Trophoblast cell (in vitro differentiated cells and primary cell): Measurements from ENCODE around the gene MICOS13.

Experiments
- DNase-seq, 2 donors: peaks; one replicate each; pipeline ENCODE4 v3.0.0-alpha.2; 2016
- H2AFZ ChIP-seq: 2 replicates; pipeline ENCODE4 v1.6.1; 2013; ENCODE audit warnings: low read length, moderate library complexity, mild to moderate bottlenecking; ENCODE audit not compliant: insufficient read depth, poor library complexity
- H2AK5ac ChIP-seq: 2 replicates; pipeline ENCODE4 v1.6.1; 2013; ENCODE audit warnings: mild to moderate bottlenecking, low read length
- H2BK120ac ChIP-seq: 2 replicates; pipeline ENCODE4 v1.6.1; 2013; ENCODE audit warnings: low read length, mild to moderate bottlenecking, moderate library complexity; ENCODE audit not compliant: insufficient read depth, poor library complexity
- H2BK12ac ChIP-seq: 2 replicates; pipeline ENCODE4 v1.6.1; 2013; ENCODE audit warnings: mild to moderate bottlenecking, low read length, moderate library complexity
- H2BK5ac ChIP-seq: 2 replicates; pipeline ENCODE4 v1.6.1; 2013; ENCODE audit warnings: low read length, low read depth, moderate library complexity, mild to moderate bottlenecking; ENCODE audit not compliant: poor library complexity
- H3K14ac ChIP-seq: 2 replicates; pipeline ENCODE4 v1.6.1; 2013; ENCODE audit warnings: mild to moderate bottlenecking, low read length
- H3K18ac ChIP-seq: 2 replicates; pipeline ENCODE4 v1.6.1; 2013; ENCODE audit warnings: mild to moderate bottlenecking, low read length
- H3K23ac ChIP-seq: 2 replicates; pipeline ENCODE4 v1.6.1; 2013; ENCODE audit warnings: low read length
- H3K27ac ChIP-seq: 2 replicates; pipeline ENCODE4 v1.5.1; 2013; ENCODE audit warnings: low read depth, mild to moderate bottlenecking, inconsistent platforms, low read length, moderate library complexity
- H3K27me3 ChIP-seq: 2 replicates; pipeline ENCODE4 v1.6.1; 2013; ENCODE audit warnings: inconsistent platforms, mild to moderate bottlenecking, low read length, moderate library complexity; ENCODE audit not compliant: insufficient read depth
- H3K36me3 ChIP-seq, 2 experiments: 1 replicate in 1 of 2; 2 replicates in 1 of 2; pipeline ENCODE4 v1.6.1; 2013; ENCODE audit warnings: low read length in 2 of 2, mild to moderate bottlenecking in 2 of 2, moderate library complexity in 1 of 2; ENCODE audit not compliant: insufficient read depth in 2 of 2, control insufficient read depth in 1 of 2
- H3K4ac ChIP-seq: 2 replicates; pipeline ENCODE4 v1.6.1; 2013; ENCODE audit warnings: low read depth, mild to moderate bottlenecking, low read length, moderate library complexity
- H3K4me1 ChIP-seq, 2 experiments: 1 replicate in 1 of 2; 2 replicates in 1 of 2; pipeline ENCODE4 v1.6.1; 2013; ENCODE audit warnings: low read length in 2 of 2, mild to moderate bottlenecking in 2 of 2, moderate library complexity in 1 of 2; ENCODE audit not compliant: insufficient read depth in 2 of 2, control insufficient read depth in 1 of 2
- H3K4me2 ChIP-seq: 2 replicates; pipeline ENCODE4 v1.6.1; 2013; ENCODE audit warnings: inconsistent platforms, mild to moderate bottlenecking, low read length, moderate library complexity
- H3K4me3 ChIP-seq: 2 replicates; pipeline ENCODE4 v1.5.1; 2013; ENCODE audit warnings: mild to moderate bottlenecking, low read depth, low read length, inconsistent platforms
- H3K79me1 ChIP-seq: one replicate; pipeline ENCODE4 v1.6.1; 2013; ENCODE audit warnings: low read length
- H3K79me2 ChIP-seq: 2 replicates; pipeline ENCODE4 v1.6.1; 2013; ENCODE audit warnings: low read length, mild to moderate bottlenecking; ENCODE audit not compliant: control insufficient read depth, insufficient read depth, poor library complexity
- H3K9ac ChIP-seq: 2 replicates; pipeline ENCODE4 v1.6.1; 2013; ENCODE audit warnings: mild to moderate bottlenecking, low read length
- H3K9me3 ChIP-seq: 2 replicates; pipeline ENCODE4 v1.6.1; 2013; ENCODE audit warnings: low read depth, mild to moderate bottlenecking, control low read depth, inconsistent platforms, low read length; ENCODE audit not compliant: insufficient read depth
- H4K12ac ChIP-seq: 2 replicates; pipeline ENCODE4 v1.6.1; 2013; ENCODE audit warnings: low read depth, mild to moderate bottlenecking, low read length, moderate library complexity
- H4K8ac ChIP-seq: 2 replicates; pipeline ENCODE4 v1.6.1; 2013; ENCODE audit warnings: low read depth, mild to moderate bottlenecking, low read length, moderate library complexity
- H4K91ac ChIP-seq: one replicate; pipeline ENCODE4 v1.6.1; 2013; ENCODE audit warnings: low read depth, mild to moderate bottlenecking, low read length, moderate library complexity
- WGBS: extraction: QIAGEN DNeasy Blood & Tissue Kit; methylation state at CpG from one replicate; pipeline ENCODE4 v1.1.7; 2013; ENCODE audit warnings: missing lambda C conversion rate; ENCODE audit not compliant: insufficient read length, insufficient coverage; ENCODE audit errors: extremely low coverage; 5-methylcytosine and 5-hydroxymethylcytosine counted together

Gene MICOS13

GRCh38 chr19:5645409-5645808 is 34.9 kb downstream of the MICOS13 start:
- Histone ChIP-seq H3K18ac (no peak overlapping the region), H3K36me3 (peaks cover 45 to 60% of the 10 kb centered on the region in 2 experiments), H4K91ac (no peak overlapping the region), H3K27me3 (no peaks in the 10 kb centered on the region), H2BK120ac (no peak overlapping the region), H4K8ac (no peak overlapping the region), H3K9ac (no peak overlapping the region), H3K4ac (no peak overlapping the region), H3K23ac (no peak overlapping the region), H3K4me2 (no peak overlapping the region), H4K12ac (no peak overlapping the region), H3K27ac (no peak overlapping the region), H3K79me1 (no peaks in the 10 kb centered on the region), H3K4me1 (no peaks in the 10 kb centered on the region), H2BK5ac (no peak overlapping the region), H3K4me3 (no peak overlapping the region), H3K79me2 (no peaks in the 10 kb centered on the region), H3K14ac (no peak overlapping the region), H2AK5ac (no peak overlapping the region), H2AFZ (no peak overlapping the region), H3K9me3 (no peaks in the 10 kb centered on the region), H2BK12ac (no peak overlapping the region)
- no CpG with 5 or more reads among the region's 5 CpGs for WGBS
- no peak for DNase-seq

GRCh38 chr19:5644037-5644436 is 36.3 kb downstream of the MICOS13 start:
- no peaks in the 10 kb centered on the region for H3K9me3 ChIP-seq
- no peaks in the 10 kb centered on the region for H3K79me2 ChIP-seq
- H2BK120ac ChIP-seq: no peak overlapping the region
- no peak overlapping the region for H2AK5ac ChIP-seq
- H2BK12ac ChIP-seq: no peak overlapping the region
- no peak overlapping the region for H3K18ac ChIP-seq
- H2BK5ac ChIP-seq: no peak overlapping the region
- no peak overlapping the region for H4K8ac ChIP-seq
- H3K4me2 ChIP-seq: no peak overlapping the region
- no peak overlapping the region for H3K23ac ChIP-seq
- H3K27me3 ChIP-seq: no peaks in the 10 kb centered on the region
- H4K91ac ChIP-seq: no peak overlapping the region
- no peaks in the 10 kb centered on the region for H3K79me1 ChIP-seq
- H4K12ac ChIP-seq: no peak overlapping the region
- peaks cover 42 to 53% of the 10 kb centered on the region in 2 experiments for H3K36me3 ChIP-seq
- no peak overlapping the region for H3K4me3 ChIP-seq
- no peaks in the 10 kb centered on the region for H3K4me1 ChIP-seq
- no peak overlapping the region for H3K4ac ChIP-seq
- no peak overlapping the region for H3K14ac ChIP-seq
- no peak overlapping the region for H3K27ac ChIP-seq
- H3K9ac ChIP-seq: no peak overlapping the region
- no peak for DNase-seq
- WGBS: no CpG with 5 or more reads among the region's 2 CpGs
- H2AFZ ChIP-seq: no peak overlapping the region

- H3K27ac ChIP-seq: no peak overlapping the region
- no peak overlapping the region for H4K12ac ChIP-seq
- no CpG with 5 or more reads among the region's 4 CpGs for WGBS
- no peaks in the 10 kb centered on the region for H3K27me3 ChIP-seq
- H4K91ac ChIP-seq: no peak overlapping the region
- H3K9me3 ChIP-seq: no peaks in the 10 kb centered on the region
- no peak overlapping the region for H3K9ac ChIP-seq
- H3K18ac ChIP-seq: no peak overlapping the region
- H2BK5ac ChIP-seq: no peak overlapping the region
- H4K8ac ChIP-seq: no peak overlapping the region
- DNase-seq: no peak
- H2AK5ac ChIP-seq: no peak overlapping the region
- no peak overlapping the region for H3K23ac ChIP-seq
- H2BK12ac ChIP-seq: no peak overlapping the region
- H2BK120ac ChIP-seq: no peak overlapping the region
- no peak overlapping the region for H3K4me2 ChIP-seq
- no peak overlapping the region for H3K14ac ChIP-seq
- no peak overlapping the region for H2AFZ ChIP-seq
- peaks cover 2% of the 10 kb centered on the region for H3K79me2 ChIP-seq
- no peaks in the 10 kb centered on the region for H3K79me1 ChIP-seq
- no peak overlapping the region for H3K4me3 ChIP-seq
- no peak overlapping the region for H3K4ac ChIP-seq
- H3K36me3 ChIP-seq: peaks cover 44 to 51% of the 10 kb centered on the region in 2 experiments
- no peaks in the 10 kb centered on the region for H3K4me1 ChIP-seq
Measured at GRCh38 chr19:5643060-5643459, 37.3 kb downstream of the MICOS13 start.

GRCh38 chr19:5642204-5642603 is 38.1 kb downstream of the MICOS13 start:
- H2AFZ ChIP-seq: no peak overlapping the region
- H3K23ac ChIP-seq: no peak overlapping the region
- H2AK5ac ChIP-seq: no peak overlapping the region
- H3K9ac ChIP-seq: no peak overlapping the region
- H3K14ac ChIP-seq: no peak overlapping the region
- no CpG with 5 or more reads among the region's 2 CpGs for WGBS
- H3K9me3 ChIP-seq: no peaks in the 10 kb centered on the region
- H3K4ac ChIP-seq: no peak overlapping the region
- H3K4me1 ChIP-seq: no peaks in the 10 kb centered on the region
- no peak overlapping the region for H4K8ac ChIP-seq
- peaks cover 5% of the 10 kb centered on the region for H3K79me2 ChIP-seq
- no peak overlapping the region for H2BK120ac ChIP-seq
- H2BK5ac ChIP-seq: no peak overlapping the region
- H3K79me1 ChIP-seq: no peaks in the 10 kb centered on the region
- no peak for DNase-seq
- H4K91ac ChIP-seq: no peak overlapping the region
- no peak overlapping the region for H3K4me3 ChIP-seq
- no peak overlapping the region for H3K4me2 ChIP-seq
- no peak overlapping the region for H3K18ac ChIP-seq
- H3K36me3 ChIP-seq: peaks cover 43 to 49% of the 10 kb centered on the region in 2 experiments
- no peak overlapping the region for H4K12ac ChIP-seq
- H3K27ac ChIP-seq: no peak overlapping the region
- no peak overlapping the region for H2BK12ac ChIP-seq
- no peaks in the 10 kb centered on the region for H3K27me3 ChIP-seq
